SK-N-MC (cell line): Measurements from ENCODE around the gene TMCO4.

Experiments
- EZH2 ChIP-seq: fragments of 200-600 bp; sonication (generic); IDR thresholded peaks from one replicate; pipeline ENCODE4 v1.6.1; 2017; ENCODE audit warnings: antibody characterized with exemption
- POLR2AphosphoS5 ChIP-seq: IDR thresholded peaks from 2 replicates; pipeline ENCODE4 v1.6.1; 2012; ENCODE audit warnings: mild to moderate bottlenecking, low read depth, low read length, borderline replicate concordance

DNA sequence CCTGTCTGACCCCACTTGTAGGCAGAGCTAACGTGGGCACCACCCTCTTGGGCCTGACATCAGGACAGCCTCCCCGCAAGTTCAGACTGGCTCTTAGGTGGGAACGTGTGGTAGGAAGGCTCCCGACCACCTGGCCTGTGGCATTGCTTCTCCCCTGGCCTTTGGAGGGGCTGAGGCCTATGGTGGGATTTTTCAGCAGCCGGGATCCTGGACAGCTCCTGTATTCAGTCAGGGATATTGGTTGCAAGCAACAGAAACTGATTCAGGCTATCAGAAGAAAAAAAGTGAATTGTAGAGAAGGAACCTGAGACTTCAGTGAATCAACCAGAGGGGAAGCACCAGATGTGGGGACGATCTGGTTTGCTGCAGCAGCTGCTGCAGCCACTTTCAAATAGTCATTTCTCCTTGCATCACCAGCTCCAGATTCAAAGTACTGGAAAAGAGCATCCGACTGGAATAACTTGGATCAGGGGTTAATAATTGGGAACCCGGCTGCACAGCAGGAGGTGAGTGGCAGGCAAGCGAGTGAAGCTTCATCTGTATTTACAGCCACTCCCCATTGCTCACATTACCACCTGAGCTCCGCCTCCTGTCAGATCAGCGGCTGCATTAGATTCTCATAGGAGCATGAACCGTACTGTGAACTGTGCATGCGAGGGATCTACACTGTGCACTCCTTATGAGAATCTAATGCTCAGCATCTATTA is 9.5 kb upstream of the TMCO4 start:
- no peak for TF ChIP-seq POLR2AphosphoS5
- no peak for TF ChIP-seq EZH2
